ENCODE data around the gene CDC45.
"Not testable (repeated sequence)": the region's sequence is repeated elsewhere in the genome, so short reads cannot be mapped to it uniquely, and the experiment has no call there.

Gene CDC45

GRCh38 chr22:19438298-19438697, 41.4 kb upstream of the CDC45 start:
- Histone ChIP-seq H3K27ac (ENCODE audit: low read length) (no peak overlapping the region), H3K36me3 (ENCODE audit: control insufficient read depth, insufficient read depth, low read length) (peaks cover 2% of the 10 kb centered on the region; the same call in 1 of the 2 replicates), H3K4me1 (ENCODE audit: control insufficient read depth, insufficient read depth, low read length) (no peaks in the 10 kb centered on the region), H3K9me3 (ENCODE audit: control insufficient read depth, insufficient read depth, low read length) (no peaks in the 10 kb centered on the region), H3K27me3 (ENCODE audit: control insufficient read depth, insufficient read depth, low read length) (no peaks in the 10 kb centered on the region), H3K4me3 (ENCODE audit: low read length) (no peak overlapping the region)
- DNase-seq (ENCODE audit: low read depth, low spot score), result no peak
- WGBS (ENCODE audit: insufficient coverage, insufficient read length), result no CpG with 5 or more reads among the region's 7 CpGs

GRCh38 chr22:19440411-19441195, 39.1 kb upstream of the CDC45 start:
- Histone ChIP-seq H3K4me1 (ENCODE audit: control insufficient read depth, insufficient read depth, low read length) (no peaks in the 10 kb centered on the region), H3K27me3 (ENCODE audit: control insufficient read depth, insufficient read depth, low read length) (no peaks in the 10 kb centered on the region), H3K4me3 (ENCODE audit: low read length) (no peak overlapping the region), H3K9me3 (ENCODE audit: control insufficient read depth, insufficient read depth, low read length) (no peaks in the 10 kb centered on the region), H3K36me3 (ENCODE audit: control insufficient read depth, insufficient read depth, low read length) (peaks cover 9% of the 10 kb centered on the region; the same call in 1 of the 2 replicates), H3K27ac (ENCODE audit: low read length) (no peak overlapping the region)
- DNase-seq (ENCODE audit: low read depth, low spot score), result no peak
- WGBS (ENCODE audit: insufficient coverage, insufficient read length), result no CpG with 5 or more reads among the region's 8 CpGs

- no peaks in the 10 kb centered on the region for H3K4me1 ChIP-seq (ENCODE audit: control insufficient read depth, insufficient read depth, low read length)
- H3K36me3 ChIP-seq (ENCODE audit: control insufficient read depth, insufficient read depth, low read length), result peaks cover 8% of the 10 kb centered on the region; the same call in 1 of the 2 replicates
- no peak overlapping the region for H3K27ac ChIP-seq (ENCODE audit: low read length)
- H3K27me3 ChIP-seq (ENCODE audit: control insufficient read depth, insufficient read depth, low read length), result no peaks in the 10 kb centered on the region
- no peak for DNase-seq (ENCODE audit: low read depth, low spot score)
- no peak overlapping the region for H3K4me3 ChIP-seq (ENCODE audit: low read length)
- no CpG with 5 or more reads among the region's 2 CpGs for WGBS (ENCODE audit: insufficient coverage, insufficient read length)
- H3K9me3 ChIP-seq (ENCODE audit: control insufficient read depth, insufficient read depth, low read length), result no peaks in the 10 kb centered on the region
Measured at GRCh38 chr22:19442166-19442565, 37.6 kb upstream of the CDC45 start.

GRCh38 chr22:19443544-19444211, 36.0 kb upstream of the CDC45 start:
- Histone ChIP-seq H3K9me3 (ENCODE audit: control insufficient read depth, insufficient read depth, low read length) (no peaks in the 10 kb centered on the region), H3K27ac (ENCODE audit: low read length) (no peak overlapping the region), H3K4me3 (ENCODE audit: low read length) (no peak overlapping the region), H3K36me3 (ENCODE audit: control insufficient read depth, insufficient read depth, low read length) (peaks cover 8% of the 10 kb centered on the region; the same call in 1 of the 2 replicates), H3K27me3 (ENCODE audit: control insufficient read depth, insufficient read depth, low read length) (no peaks in the 10 kb centered on the region), H3K4me1 (ENCODE audit: control insufficient read depth, insufficient read depth, low read length) (no peaks in the 10 kb centered on the region)
- no CpG with 5 or more reads among the region's 7 CpGs for WGBS (ENCODE audit: insufficient coverage, insufficient read length)
- no peak for DNase-seq (ENCODE audit: low read depth, low spot score)

- H3K36me3 ChIP-seq (ENCODE audit: control insufficient read depth, insufficient read depth, low read length); DNase-seq (ENCODE audit: low read depth, low spot score); H3K9me3 ChIP-seq (ENCODE audit: control insufficient read depth, insufficient read depth, low read length); H3K4me3 ChIP-seq (ENCODE audit: low read length); H3K27me3 ChIP-seq (ENCODE audit: control insufficient read depth, insufficient read depth, low read length); H3K27ac ChIP-seq (ENCODE audit: low read length); H3K4me1 ChIP-seq (ENCODE audit: control insufficient read depth, insufficient read depth, low read length): not testable (repeated sequence)
- WGBS (ENCODE audit: insufficient coverage, insufficient read length), result no CpG with 5 or more reads among the region's 9 CpGs
Measured at GRCh38 chr22:19445279-19445982, 34.3 kb upstream of the CDC45 start.

GRCh38 chr22:19446603-19447329, 33.0 kb upstream of the CDC45 start:
- Histone ChIP-seq H3K4me1 (ENCODE audit: control insufficient read depth, insufficient read depth, low read length) (no peaks in the 10 kb centered on the region), H3K4me3 (ENCODE audit: low read length) (peak overlapping the region; percentile 82), H3K36me3 (ENCODE audit: control insufficient read depth, insufficient read depth, low read length) (peaks cover 8% of the 10 kb centered on the region; the same call in 1 of the 2 replicates), H3K9me3 (ENCODE audit: control insufficient read depth, insufficient read depth, low read length) (no peaks in the 10 kb centered on the region), H3K27me3 (ENCODE audit: control insufficient read depth, insufficient read depth, low read length) (no peaks in the 10 kb centered on the region), H3K27ac (ENCODE audit: low read length) (no peak overlapping the region)
- WGBS (ENCODE audit: insufficient coverage, insufficient read length), result no CpG with 5 or more reads among the region's 22 CpGs
- no peak for DNase-seq (ENCODE audit: low read depth, low spot score)

GRCh38 chr22:19447330-19448075, 32.2 kb upstream of the CDC45 start, which contains the start of gene C22orf39:
C22orf39 (minus strand) TSS chr22:19447711; CDS start chr22:19447688, 23 bp downstream.
- H3K4me3 ChIP-seq (ENCODE audit: low read length), result peak within 1 kb of the TSS; percentile 82
- no CpG with 5 or more reads among the region's 92 CpGs for WGBS (ENCODE audit: insufficient coverage, insufficient read length)
- DNase-seq (ENCODE audit: low read depth, low spot score), result peak; percentile 82
- no peak within 1 kb of the TSS for H3K27ac ChIP-seq (ENCODE audit: low read length)
- no peaks in the 10 kb centered on the region for H3K9me3 ChIP-seq (ENCODE audit: control insufficient read depth, insufficient read depth, low read length)
- H3K4me1 ChIP-seq (ENCODE audit: control insufficient read depth, insufficient read depth, low read length), result no peaks in the 10 kb centered on the region
- no peaks in the 10 kb centered on the region for H3K27me3 ChIP-seq (ENCODE audit: control insufficient read depth, insufficient read depth, low read length)
- H3K36me3 ChIP-seq (ENCODE audit: control insufficient read depth, insufficient read depth, low read length), result peaks cover 8% of the 10 kb centered on the region; the same call in 1 of the 2 replicates

GRCh38 chr22:19448076-19448607, 31.6 kb upstream of the CDC45 start:
- WGBS (ENCODE audit: insufficient coverage, insufficient read length), result no CpG with 5 or more reads among the region's 14 CpGs
- Histone ChIP-seq H3K36me3 (ENCODE audit: control insufficient read depth, insufficient read depth, low read length) (peaks cover 8% of the 10 kb centered on the region; the same call in 1 of the 2 replicates), H3K27me3 (ENCODE audit: control insufficient read depth, insufficient read depth, low read length) (no peaks in the 10 kb centered on the region)

GRCh38 chr22:19448739-19449421, 30.8 kb upstream of the CDC45 start:
- Histone ChIP-seq H3K27ac (ENCODE audit: low read length) (no peak overlapping the region), H3K4me3 (ENCODE audit: low read length) (no peak overlapping the region), H3K27me3 (ENCODE audit: control insufficient read depth, insufficient read depth, low read length) (no peaks in the 10 kb centered on the region), H3K9me3 (ENCODE audit: control insufficient read depth, insufficient read depth, low read length) (no peaks in the 10 kb centered on the region), H3K4me1 (ENCODE audit: control insufficient read depth, insufficient read depth, low read length) (no peaks in the 10 kb centered on the region), H3K36me3 (ENCODE audit: control insufficient read depth, insufficient read depth, low read length) (peaks cover 10% of the 10 kb centered on the region; the same call in 1 of the 2 replicates)
- no peak for DNase-seq (ENCODE audit: low read depth, low spot score)
- whole genome bisulfite sequencing (ENCODE audit: insufficient coverage, insufficient read length), result no CpG with 5 or more reads among the region's 5 CpGs

More at GRCh38 chr22:19448076-19448607, 31.6 kb upstream of the CDC45 start:
- Histone ChIP-seq H3K4me1 (ENCODE audit: control insufficient read depth, insufficient read depth, low read length) (no peaks in the 10 kb centered on the region), H3K4me3 (ENCODE audit: low read length) (peak overlapping the region; percentile 42; the same call in 1 of the 2 replicates), H3K9me3 (ENCODE audit: control insufficient read depth, insufficient read depth, low read length) (no peaks in the 10 kb centered on the region), H3K27ac (ENCODE audit: low read length) (no peak overlapping the region)
- DNase-seq (ENCODE audit: low read depth, low spot score), result no peak

All from iPS DF 6.9 (cell line).